Measurements from ENCODE around the gene LSS.
"Not testable (repeated sequence)": the region's sequence is repeated elsewhere in the genome, so short reads cannot be mapped to it uniquely, and the experiment has no call there.

DNA sequence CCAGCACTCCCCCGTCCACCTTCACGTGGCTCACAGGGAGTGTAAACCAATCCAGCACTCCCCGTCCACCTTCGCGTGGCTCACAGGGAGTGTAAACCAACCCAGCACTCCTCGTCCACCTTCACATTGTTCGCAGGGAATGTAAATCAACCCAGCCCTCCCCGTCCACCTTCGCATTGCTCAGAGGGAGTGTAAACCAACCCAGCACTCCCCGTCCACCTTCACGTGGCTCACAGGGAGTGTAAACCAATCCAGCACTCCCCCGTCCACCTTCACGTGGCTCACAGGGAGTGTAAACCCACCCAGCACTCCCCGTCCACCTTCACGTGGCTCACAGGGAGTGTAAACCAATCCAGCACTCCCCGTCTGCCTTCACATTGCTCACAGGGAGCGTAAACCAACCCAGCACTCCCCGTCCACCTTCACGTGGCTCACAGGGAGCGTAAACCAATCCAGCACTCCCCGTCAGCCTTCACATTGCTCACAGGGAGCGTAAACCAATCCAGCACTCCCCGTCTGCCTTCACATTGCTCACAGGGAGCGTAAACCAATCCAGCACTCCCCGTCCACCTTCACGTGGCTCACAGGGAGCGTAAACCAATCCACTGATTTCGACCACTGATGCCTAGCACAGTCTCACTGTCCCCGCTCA is 88.1 kb downstream of the LSS start:
- not testable (repeated sequence) for TF ChIP-seq CTCF, POLR2A, POLR2AphosphoS5 (IDR thresholded peaks at IDR 0.05)

All from transverse colon (tissue), 4 donors.